Amniotic epithelial cell (primary cell): ENCODE results near the gene DNLZ.

ENCODE experiments used
- DNase-seq: peaks from one replicate; pipeline ENCODE4 v3.0.0-alpha.2; 2010; ENCODE audit warnings: low read depth

Gene DNLZ

GRCh38 chr9:136343121-136343883 is 20.2 kb downstream of the DNLZ start:
- DNase-seq: no peak

DNA sequence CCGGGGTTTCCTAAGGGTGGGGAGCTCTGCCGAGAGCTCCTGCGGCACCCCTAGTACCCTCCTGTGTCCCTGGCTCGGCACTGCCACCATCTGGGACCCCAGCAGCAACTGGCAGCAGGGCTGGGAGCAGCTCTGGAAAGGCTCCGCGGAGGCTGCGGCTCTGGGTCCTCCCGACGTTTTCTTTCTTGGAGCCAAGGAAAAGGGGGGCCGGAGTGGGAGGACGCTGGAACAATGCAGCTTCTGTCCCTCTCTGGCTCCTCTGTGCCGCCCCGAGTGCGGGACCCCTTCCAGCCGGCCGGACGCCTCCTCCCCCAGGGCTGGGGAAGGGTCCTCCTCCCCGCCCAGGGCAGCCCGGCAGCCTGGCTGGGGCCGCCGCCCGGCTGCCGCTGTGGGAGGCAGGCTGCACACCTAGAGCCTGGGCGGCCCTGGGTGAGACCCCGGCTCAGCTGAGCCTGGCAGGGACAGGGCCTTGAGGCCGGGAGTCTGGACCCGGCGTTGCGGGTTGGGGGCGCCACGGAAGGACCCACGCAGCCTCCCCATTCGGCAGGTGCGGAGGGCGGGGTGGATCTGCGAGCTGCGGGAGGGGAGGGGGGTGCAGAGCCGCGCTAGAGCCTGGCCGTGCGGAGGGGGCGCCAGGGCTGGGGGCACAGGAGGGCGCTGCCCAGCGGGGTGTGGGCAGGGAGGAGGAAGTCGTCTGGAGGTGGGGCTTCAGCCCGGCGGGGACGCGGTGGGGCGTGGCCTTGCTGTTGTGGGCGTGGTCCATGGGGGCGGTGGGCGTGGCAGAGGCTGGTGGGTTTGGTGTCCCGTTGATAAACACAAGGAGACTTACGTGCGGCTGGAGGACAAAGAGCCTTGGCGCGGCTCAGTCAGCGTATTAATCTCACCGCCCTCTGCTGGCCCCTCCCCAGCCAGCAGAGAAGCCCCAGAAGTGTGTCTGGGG is 21.1 kb downstream of the DNLZ start:
- peak; percentile 65 for DNase-seq

DNA sequence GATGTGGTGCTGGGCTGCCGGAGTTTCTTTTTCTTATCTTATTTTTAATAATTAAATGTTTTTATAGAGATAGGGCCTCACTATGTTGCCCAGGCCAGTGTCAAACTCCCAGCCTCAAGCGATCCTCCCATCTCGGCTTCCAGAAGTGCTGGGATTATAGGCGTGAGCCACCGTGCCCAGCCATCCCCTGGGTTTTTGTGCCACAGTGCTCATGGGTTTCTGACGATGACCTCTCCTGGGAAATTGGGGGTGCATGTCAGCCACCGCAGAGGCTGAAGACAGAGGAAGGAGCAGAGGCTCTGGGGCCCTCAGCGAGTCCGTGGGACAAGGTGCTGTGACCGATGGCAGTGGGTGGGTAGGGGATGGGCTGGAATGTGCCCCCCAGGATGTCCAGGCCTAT is 21.8 kb downstream of the DNLZ start:
- no peak for DNase-seq

DNA sequence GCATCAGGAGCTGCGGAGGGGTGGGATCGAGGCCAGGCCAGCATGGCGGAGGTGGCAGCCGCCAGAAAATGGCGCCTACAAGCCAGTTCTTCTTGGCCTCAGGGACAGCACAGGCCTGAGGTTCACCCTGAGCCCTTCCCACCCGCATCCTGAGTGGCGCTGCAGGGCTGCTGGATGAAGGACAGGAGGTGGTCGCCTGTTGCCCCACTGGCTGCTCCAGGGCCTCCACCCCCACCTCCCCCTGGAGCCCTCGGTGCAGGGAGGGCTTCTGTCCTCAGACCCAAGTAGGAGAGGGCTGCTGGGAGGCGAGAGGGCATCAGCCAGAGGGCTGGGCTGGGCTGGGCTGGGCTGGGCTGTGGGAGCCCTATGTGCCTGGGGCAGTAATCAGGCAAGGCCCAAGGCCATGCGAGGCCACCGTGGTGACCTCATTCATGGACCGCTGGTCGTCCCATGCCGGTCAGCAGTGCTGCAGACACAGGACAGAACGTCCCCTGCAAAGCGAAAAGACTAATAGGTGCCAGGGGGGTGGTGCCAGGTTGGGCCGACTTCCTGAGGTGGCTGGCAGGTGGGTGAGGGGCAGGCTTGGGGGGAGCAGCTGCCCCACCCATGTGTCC is 22.4 kb downstream of the DNLZ start:
- no peak for DNase-seq

GRCh38 chr9:136340356-136341041 is 23.0 kb downstream of the DNLZ start:
- no peak for DNase-seq

DNA sequence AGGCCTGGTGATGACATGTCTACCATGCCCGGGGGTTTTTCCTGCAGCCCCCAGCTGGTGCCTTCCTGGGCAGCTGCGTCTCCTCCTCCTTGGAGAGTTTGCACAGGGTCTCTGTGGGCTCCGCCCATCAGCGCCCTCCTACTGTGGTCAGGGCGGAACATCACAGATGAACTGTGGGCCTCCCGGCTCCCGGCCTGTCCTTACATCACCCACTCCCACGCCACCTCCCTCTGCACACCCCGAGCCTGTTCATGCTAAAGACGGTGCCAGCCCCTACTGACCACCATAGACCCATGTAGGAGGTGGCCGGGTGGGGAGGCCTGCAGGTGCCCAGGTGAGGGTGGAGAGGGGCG is 23.6 kb downstream of the DNLZ start:
- no peak for DNase-seq

- DNase-seq: peak; percentile 52
Measured at GRCh38 chr9:136339173-136339957, 24.2 kb downstream of the DNLZ start.

DNA sequence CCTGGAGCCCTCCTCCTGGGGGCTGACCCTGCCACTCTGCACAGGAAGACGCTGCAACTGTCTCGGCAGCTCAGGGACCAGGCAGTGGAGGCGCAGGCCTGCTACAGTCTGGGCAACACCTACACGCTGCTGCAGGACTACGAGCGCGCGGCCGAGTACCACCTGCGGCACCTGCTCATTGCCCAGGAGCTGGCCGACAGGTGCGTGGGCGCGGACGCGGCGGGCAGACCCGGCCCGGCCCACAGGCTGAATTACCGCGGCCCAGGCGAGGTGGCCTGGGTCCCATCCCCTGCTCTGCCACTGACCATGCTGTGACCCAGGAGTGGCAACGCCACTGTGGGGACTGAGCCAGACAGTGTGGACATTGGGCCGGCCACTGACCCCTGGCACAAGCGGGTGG is 25.0 kb downstream of the DNLZ start:
- DNase-seq: no peak

DNA sequence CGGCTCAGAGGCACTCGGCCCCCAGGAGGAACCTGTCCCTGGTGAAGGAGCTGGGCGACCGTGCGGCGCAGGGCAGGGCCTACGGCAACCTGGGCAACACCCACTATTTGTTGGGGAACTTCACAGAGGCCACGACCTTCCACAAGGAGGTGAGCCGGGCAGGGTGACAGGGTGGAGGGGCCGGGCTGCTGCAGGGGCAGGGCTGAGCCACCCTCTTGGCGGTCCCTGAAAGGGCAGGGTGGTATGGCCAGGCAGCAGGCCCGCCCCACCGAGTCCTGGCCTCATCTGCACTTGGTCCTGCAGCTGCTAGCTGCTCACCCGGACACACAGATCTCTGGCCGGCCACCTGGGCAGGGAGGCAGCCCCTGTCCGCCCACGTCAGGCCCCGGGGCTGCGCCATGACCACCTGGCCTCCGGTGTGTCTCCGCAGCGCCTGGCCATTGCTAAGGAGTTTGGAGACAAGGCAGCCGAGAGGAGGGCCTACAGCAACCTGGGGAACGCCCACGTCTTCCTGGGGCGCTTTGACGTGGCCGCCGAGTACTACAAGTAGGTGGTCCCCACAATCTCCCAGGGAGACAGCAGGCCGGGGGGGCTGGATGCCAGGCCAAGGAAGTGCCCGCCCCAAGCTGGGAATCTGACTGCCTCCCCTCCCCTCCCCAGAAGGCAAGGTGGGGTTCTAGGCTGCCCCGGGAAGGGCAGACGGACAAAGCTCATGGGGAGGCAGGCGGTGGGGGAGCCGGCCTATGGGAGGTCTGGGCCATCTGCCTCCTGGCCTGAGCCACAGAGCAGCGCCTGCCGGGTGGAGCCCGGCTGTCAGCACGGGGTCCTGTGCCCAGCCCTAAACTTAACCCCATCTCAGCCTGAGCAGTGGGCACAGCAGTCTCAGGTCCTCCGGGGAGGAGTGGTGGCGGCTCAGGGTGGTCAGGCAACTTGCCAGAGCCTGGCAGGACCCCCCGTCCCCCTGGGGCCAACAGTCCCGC is 25.8 kb downstream of the DNLZ start:
- no peak for DNase-seq

- no peak for DNase-seq
Measured at GRCh38 chr9:136336881-136337280, 26.7 kb downstream of the DNLZ start.

DNA sequence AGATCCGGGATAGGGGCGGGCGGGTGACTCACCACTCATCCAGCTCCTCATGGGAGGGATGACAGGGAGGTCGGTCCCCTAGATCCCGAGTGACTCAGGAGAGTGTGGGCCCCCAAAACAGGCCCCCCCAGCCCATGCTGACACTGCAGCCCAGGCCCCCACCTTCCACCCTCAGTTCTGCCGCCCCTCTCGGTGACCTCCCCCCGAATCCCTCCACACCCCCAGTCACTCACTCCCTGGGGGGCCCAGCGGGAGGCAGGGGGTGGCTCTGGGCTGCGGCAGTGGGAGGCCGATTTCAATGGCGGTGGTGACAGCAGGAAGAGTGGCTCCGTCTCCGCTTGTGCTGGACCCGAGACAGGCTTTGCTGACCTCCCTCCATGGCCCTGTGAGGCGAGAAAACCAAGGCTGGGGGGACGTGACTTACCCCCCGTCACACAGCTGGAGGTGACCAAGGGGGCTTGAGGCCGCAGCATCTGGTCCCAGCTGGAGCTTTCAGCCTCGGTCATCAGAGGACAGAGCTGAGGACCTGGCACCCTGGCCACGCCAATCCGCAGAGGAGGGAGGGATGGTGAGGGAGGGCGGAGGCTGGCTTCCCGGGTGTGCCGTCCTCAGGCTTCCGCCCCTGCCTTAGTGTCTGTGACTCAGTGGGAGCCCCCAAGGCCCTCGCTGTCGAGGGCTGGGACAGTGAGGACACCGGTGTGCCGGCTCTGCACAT is 27.2 kb downstream of the DNLZ start:
- no peak for DNase-seq

DNA sequence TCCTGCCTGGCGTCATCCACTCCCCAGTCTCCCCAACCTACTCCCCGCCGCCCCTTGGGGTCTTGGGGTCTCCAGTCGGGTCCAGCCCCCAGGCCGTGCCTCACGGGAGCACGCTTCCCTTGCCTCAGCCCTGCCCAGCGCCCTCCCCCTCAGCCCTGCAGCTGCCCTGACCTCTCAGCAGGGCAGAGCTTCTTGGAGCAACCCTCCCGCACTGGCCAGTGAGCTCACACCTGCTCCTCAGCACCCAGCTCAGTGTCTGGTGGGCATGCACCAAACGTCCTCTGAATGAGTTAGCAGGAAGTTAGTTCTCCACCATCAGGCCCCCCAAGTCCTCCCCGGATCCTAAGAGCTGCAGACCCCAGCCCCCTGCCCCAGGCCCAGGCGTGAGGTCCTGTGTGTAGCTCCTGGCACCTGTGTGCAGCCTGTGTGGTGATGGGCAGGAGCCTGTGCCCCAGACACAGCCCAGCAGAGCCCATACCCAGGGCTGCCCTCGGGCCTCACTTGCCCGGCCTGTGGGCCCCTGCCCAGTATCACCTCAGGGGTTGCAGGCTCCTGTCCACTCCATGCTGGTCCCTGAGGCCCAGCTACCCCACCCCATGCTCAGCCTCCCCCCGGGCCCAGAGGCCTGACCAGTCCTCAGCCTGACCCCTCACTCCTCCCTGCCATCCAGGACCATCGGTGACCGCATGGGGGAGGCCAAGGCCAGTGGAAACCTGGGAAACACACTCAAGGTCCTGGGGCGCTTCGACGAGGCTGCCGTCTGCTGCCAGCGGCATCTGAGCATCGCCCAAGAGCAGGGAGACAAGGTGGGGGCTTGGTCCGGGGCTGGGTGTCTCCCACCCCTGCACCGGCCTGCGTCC is 28.0 kb downstream of the DNLZ start:
- peak; percentile 22 for DNase-seq

GRCh38 chr9:136334541-136334940 is 29.0 kb downstream of the DNLZ start:
- DNase-seq: no peak

DNA sequence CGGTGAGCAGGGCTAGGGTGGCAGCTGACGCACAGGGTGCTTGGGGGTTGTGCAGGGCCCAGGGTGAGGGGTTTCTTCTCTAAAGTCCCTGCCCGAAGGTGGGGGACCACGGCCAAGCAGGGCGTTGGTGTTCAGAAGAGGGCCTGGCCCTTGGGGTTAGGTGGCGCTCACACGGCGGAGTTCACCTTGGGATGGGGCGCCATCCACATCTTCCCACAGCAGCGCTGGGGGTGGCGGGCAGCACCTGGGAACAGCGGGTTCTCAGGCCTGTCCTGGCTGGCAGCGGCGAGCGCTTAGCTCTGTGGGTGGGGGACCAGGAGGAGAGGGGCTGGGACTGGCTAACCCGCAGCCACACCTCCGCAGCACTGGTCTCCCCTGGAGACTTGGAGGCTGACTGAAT is 30.1 kb downstream of the DNLZ start:
- DNase-seq: no peak

DNA sequence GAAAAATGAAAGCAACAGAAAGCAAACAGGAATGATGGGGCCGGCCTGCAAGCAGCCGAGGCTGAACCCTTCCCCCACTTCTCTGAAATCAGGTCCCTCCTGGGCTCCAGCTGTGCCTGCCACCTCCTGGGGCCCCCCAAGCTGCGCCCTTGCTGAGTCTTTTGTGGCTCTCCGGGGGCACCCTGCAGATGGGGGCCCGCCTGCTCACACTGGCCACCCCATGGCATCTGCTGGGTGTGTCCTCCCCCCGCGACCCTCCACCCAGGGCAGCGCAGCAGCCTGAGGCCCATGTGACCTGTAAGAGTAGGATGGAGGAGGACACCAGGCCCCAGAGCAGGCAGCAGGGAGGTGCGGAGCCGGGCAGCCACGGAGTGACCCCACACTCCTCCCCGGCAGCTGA is 30.5 kb downstream of the DNLZ start:
- no peak for DNase-seq

DNA sequence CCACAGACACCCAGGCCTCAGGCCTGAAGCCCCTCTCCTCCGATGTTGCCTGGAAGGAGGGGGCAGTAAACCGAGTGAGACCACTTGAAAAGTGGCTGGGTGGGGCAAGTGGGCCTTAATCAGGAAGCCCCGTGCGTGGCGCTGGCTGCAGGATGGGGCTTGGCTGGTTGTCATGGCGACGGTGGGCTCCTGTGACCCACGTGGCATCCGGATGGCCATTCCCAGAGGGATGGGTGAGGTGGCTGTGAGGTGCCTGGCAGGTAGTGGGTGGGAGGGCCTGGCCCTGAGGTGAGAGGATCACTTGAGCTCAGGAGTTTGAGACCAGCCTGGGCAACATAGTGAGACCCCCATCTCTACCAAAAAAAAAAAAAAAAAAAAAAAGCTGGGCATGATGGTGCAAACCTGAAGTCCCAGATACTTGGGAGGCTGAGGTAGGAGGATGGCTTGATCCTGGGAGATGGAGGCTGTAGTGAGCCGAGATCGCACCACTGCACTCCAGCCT is 31.0 kb downstream of the DNLZ start:
- DNase-seq: no peak

GRCh38 chr9:136331556-136332481 is 31.7 kb downstream of the DNLZ start:
- no peak for DNase-seq
